ENCODE results near the gene KSR1.

Gene KSR1

DNA sequence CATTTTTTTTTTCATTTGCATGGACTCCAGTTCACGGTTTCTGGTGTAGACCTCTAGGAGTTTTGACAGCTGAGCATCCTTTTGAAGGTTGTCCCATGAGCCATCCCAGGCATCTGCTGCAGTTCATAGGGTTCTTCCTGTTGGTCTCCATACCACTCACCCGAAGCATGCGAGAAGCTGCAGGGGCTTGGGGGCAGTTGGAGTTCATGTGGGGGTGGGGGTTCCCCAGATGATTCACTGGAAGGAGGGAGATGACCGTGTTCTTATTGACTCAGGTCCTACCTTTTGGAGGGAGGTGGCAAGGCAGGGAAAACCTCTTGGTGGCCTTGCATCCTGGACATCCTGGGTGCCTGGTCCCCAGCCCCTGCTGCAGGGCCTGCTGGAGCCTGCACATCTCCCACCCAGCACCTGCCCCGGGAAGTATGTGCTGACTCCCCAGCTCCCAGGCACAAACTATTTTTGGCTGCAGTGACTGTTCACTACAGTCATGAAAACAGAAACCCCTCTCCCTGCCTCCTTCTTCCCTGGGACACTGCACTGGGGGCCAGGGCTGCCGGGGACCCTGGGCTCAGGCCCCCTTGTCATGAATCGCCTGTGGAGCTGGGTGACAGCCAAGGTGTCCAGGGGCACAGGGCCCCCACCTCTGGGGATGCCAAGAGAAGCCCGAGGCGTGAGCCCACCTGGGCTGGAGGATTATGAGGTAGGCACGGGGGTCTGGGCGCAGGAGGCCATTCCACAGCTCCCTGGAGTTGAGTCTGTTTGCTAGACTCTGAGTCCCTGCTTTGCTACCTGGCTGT, 109.8 kb downstream of the KSR1 start:
- H3K4me3 ChIP-seq (ENCODE audit: low read depth, low read length), result no peak overlapping the region
- no peak for TF ChIP-seq CTCF (IDR thresholded peaks at IDR 0.05; ENCODE audit: borderline replicate concordance, insufficient read depth, low read depth, low read length)

- H3K4me3 ChIP-seq (ENCODE audit: low read depth, low read length), result no peak overlapping the region
These were observed 110.7 kb downstream of the KSR1 start for GRCh38 chr17:27566671-27567562.

DNA sequence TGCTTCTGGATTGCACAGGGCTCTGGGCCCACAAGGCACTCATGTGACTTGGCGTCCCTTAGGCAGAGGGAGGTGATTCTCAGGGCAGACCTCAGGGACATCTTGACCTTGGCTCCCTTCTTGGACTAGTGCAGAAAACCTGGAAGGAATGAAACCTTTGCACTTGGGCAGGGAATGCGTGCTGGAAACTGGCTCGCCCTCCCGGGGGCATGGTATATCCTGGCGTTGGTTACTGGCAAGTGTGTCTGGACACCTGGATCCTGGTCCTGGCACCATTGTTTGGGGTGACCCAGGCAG, 111.3 kb downstream of the KSR1 start:
- H3K4me3 ChIP-seq (ENCODE audit: low read depth, low read length), result no peak overlapping the region
- TF ChIP-seq CTCF (IDR thresholded peaks at IDR 0.05; ENCODE audit: borderline replicate concordance, insufficient read depth, low read depth, low read length), result no peak

More at GRCh38 chr17:27566671-27567562, 110.7 kb downstream of the KSR1 start:
- TF ChIP-seq CTCF (IDR thresholded peaks at IDR 0.05; ENCODE audit: borderline replicate concordance, insufficient read depth, low read depth, low read length), result no peak

GRCh38 chr17:27568216-27568615, 112.0 kb downstream of the KSR1 start:
- TF ChIP-seq CTCF (IDR thresholded peaks at IDR 0.05; ENCODE audit: borderline replicate concordance, insufficient read depth, low read depth, low read length), result no peak

DNA sequence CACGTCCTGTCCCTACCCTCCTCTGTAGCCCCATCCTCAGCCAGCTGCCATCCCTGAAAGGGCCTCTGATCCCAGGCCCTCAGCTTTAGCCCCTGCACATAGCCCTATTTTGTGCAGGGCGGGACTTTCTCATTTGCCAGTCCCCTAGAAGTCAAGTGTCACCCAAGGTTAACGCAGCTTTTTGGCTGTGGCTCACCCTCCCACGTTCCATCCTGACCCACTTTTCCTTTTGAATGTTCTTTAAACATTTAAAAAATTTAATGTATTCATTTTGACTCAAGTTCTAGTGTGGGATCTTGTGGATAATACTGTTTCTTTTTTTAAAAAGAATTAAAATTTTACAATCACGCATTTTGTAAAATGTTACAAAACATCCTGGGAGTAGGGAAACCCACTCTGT, 112.6 kb downstream of the KSR1 start:
- no peak for TF ChIP-seq CTCF (IDR thresholded peaks at IDR 0.05; ENCODE audit: borderline replicate concordance, insufficient read depth, low read depth, low read length)
- no peak overlapping the region for H3K4me3 ChIP-seq (ENCODE audit: low read depth, low read length)

More at GRCh38 chr17:27568216-27568615, 112.0 kb downstream of the KSR1 start:
- H3K4me3 ChIP-seq (ENCODE audit: low read depth, low read length), result no peak overlapping the region

DNA sequence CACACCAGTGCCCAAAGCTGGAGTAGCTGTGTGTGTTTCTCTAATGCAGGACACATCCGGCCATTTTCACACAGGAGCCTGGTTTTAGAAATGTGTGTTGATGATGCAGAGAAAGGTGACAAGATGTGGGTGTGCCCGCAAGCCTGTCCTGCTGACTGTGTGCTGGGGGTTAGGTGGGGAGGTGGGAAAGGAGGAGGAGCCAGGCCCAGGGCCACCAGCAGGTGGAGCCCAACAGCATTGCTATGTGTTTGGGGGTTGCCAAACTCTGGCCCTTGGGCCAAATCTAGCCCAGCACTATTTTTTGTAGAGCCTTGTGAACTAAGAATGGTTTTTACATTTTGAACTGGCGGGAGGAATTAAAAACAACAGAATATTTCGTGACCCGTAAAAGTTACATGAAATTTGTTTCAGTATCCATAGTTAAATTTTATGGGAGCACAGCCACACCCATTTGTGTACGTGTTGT, 113.0 kb downstream of the KSR1 start:
- TF ChIP-seq CTCF (IDR thresholded peaks at IDR 0.05; ENCODE audit: borderline replicate concordance, insufficient read depth, low read depth, low read length), result peak; percentile 81
- H3K4me3 ChIP-seq (ENCODE audit: low read depth, low read length), result no peak overlapping the region

All from GM12875 (cell line).